Peyer's patch (tissue), 4 donors: Measurements from ENCODE around the gene PPIC. TPM values are rescaled to one million over a fixed set of nuclear protein-coding genes. Genes with fewer than 3 reads are reported as not detected.

ENCODE experiments used
- DNase-seq, 3 donors: peaks; one replicate each; pipeline ENCODE4 v3.0.0-alpha.2; 2017 to 2019
- H3K27ac ChIP-seq, 4 donors: fragments of 200-600 bp; sonication (generic); one replicate each; pipeline ENCODE4 v1.5.1; 2016 to 2019
- H3K27me3 ChIP-seq, 2 donors: fragments of 200-600 bp; sonication (generic); one replicate each; pipeline ENCODE4 v1.5.1; 2019
- H3K36me3 ChIP-seq, 3 donors: fragments of 200-600 bp; sonication (generic); one replicate each; pipeline ENCODE4 v1.5.1; 2016 to 2019
- H3K4me1 ChIP-seq, 4 donors: fragments of 200-600 bp; sonication (generic); one replicate each; pipeline ENCODE4 v1.5.1; 2016 to 2019
- H3K4me3 ChIP-seq, 4 donors: fragments of 200-600 bp; sonication (generic); 1 replicate in 3 of 4; 2 replicates in 1 of 4; pipeline ENCODE4 v1.5.1; 2016 to 2019; ENCODE audit warnings: mild to moderate bottlenecking in 1 of 4
- H3K9me3 ChIP-seq, 4 donors: fragments of 200-600 bp; sonication (generic); one replicate each; pipeline ENCODE4 v1.5.1; 2016 to 2019; ENCODE audit warnings: mild to moderate bottlenecking in 1 of 4
- CTCF ChIP-seq, 6 experiments: fragments of 450-650 bp in 4 of 6; fragments of 200-600 bp in 2 of 6; sonication (generic) in 1 of 6; IDR thresholded peaks; one replicate each; pipeline ENCODE4 v1.5.1; 2017 to 2019; ENCODE audit warnings: antibody characterized with exemption in 6 of 6, mild to moderate bottlenecking in 3 of 6, moderate library complexity in 1 of 6
- POLR2A ChIP-seq, 2 donors: fragments of 450-650 bp; IDR thresholded peaks; one replicate each; pipeline ENCODE4 v1.5.1; 2017; ENCODE audit warnings: antibody characterized with exemption in 2 of 2, mild to moderate bottlenecking in 2 of 2, moderate library complexity in 2 of 2
- total RNA-seq, 4 donors: library from RNA; depleted of rRNA; stranded (reverse); fragments of >200 nt; gene quantifications; one replicate each; pipeline ENCODE4 v1.1.0, GENCODE V29; 2016

PPIC gene
- 10 to 100 TPM in 3 of 4 donors, 1 to 10 TPM in 1; 5.0 to 50.1 (median 32.6) TPM for total RNA-seq

GRCh38 chr5:123036391-123037103, at the start of gene PPIC:
Gene PPIC, minus strand, starts transcription at chr5:123036725. Its CDS starts 100 bp downstream, at chr5:123036625.
- peak within 1 kb of the TSS; percentile 56 to 68 (median 62) for H3K4me3 ChIP-seq
- H3K27me3 ChIP-seq, result no peaks in the 10 kb centered on the region
- H3K4me1 ChIP-seq, result peaks cover 0 to 15% (median 4%) of the 10 kb centered on the region in 4 donors
- no peaks in the 10 kb centered on the region for H3K36me3 ChIP-seq
- peak in 1 of 6 experiments; percentile 2 for TF ChIP-seq CTCF (IDR thresholded peaks at IDR 0.05)
- TF ChIP-seq POLR2A (IDR thresholded peaks at IDR 0.05), result peak; percentile 72 to 78
- DNase-seq, result peak; percentile 18 to 95 (median 91)
- peak within 1 kb of the TSS; percentile 73 to 92 (median 86) for H3K27ac ChIP-seq
- no peaks in the 10 kb centered on the region for H3K9me3 ChIP-seq

GRCh38 chr5:123085638-123086286, 49.2 kb upstream of the PPIC start:
- H3K4me1 ChIP-seq, result peaks cover 0 to 24% (median 10%) of the 10 kb centered on the region in 4 donors
- no peaks in the 10 kb centered on the region for H3K9me3 ChIP-seq
- H3K27me3 ChIP-seq, result peaks cover 0 to 28% of the 10 kb centered on the region in 2 donors
- DNase-seq, result no peak
- H3K4me3 ChIP-seq, result no peak overlapping the region
- H3K36me3 ChIP-seq, result no peaks in the 10 kb centered on the region
- no peak overlapping the region for H3K27ac ChIP-seq
- TF ChIP-seq POLR2A (IDR thresholded peaks at IDR 0.05) (no peak), CTCF (IDR thresholded peaks at IDR 0.05) (no peak)

GRCh38 chr5:123084730-123085605, 48.4 kb upstream of the PPIC start:
- no peak overlapping the region for H3K4me3 ChIP-seq
- no peak for TF ChIP-seq CTCF (IDR thresholded peaks at IDR 0.05)
- no peak for TF ChIP-seq POLR2A (IDR thresholded peaks at IDR 0.05)
- no peak for DNase-seq
- no peaks in the 10 kb centered on the region for H3K36me3 ChIP-seq
- H3K4me1 ChIP-seq, result peaks cover 0 to 16% (median 10%) of the 10 kb centered on the region in 4 donors
- no peaks in the 10 kb centered on the region for H3K9me3 ChIP-seq
- H3K27ac ChIP-seq, result no peak overlapping the region
- H3K27me3 ChIP-seq, result peaks cover 0 to 22% of the 10 kb centered on the region in 2 donors

GRCh38 chr5:123083298-123083697, 46.8 kb upstream of the PPIC start:
- H3K4me1 ChIP-seq, result peaks cover 0 to 3% (median under 1%) of the 10 kb centered on the region in 4 donors
- no peak for TF ChIP-seq POLR2A (IDR thresholded peaks at IDR 0.05)
- TF ChIP-seq CTCF (IDR thresholded peaks at IDR 0.05), result no peak
- no peak overlapping the region for H3K27ac ChIP-seq
- no peaks in the 10 kb centered on the region for H3K36me3 ChIP-seq
- H3K4me3 ChIP-seq, result no peak overlapping the region
- DNase-seq, result no peak
- H3K27me3 ChIP-seq, result peaks cover 0 to 9% of the 10 kb centered on the region in 2 donors
- H3K9me3 ChIP-seq, result no peaks in the 10 kb centered on the region

- Histone ChIP-seq H3K9me3 (no peaks in the 10 kb centered on the region), H3K27me3 (no peaks in the 10 kb centered on the region), H3K36me3 (no peaks in the 10 kb centered on the region), H3K4me1 (no peaks in the 10 kb centered on the region), H3K4me3 (no peak overlapping the region), H3K27ac (no peak overlapping the region)
- no peak for TF ChIP-seq POLR2A (IDR thresholded peaks at IDR 0.05)
- no peak for TF ChIP-seq CTCF (IDR thresholded peaks at IDR 0.05)
- no peak for DNase-seq
Measured at GRCh38 chr5:123080215-123080614, 43.7 kb upstream of the PPIC start.
